B cell (primary cell): ENCODE results near the gene DEDD2. TPM values are rescaled to one million over a fixed set of nuclear protein-coding genes. Genes with fewer than 3 reads are reported as not detected.
A peak's percentile ranks its signal among the peaks of the same experiment; 100 is the strongest.

Experiments
- ATAC-seq: fragments of 200-7000 bp; cut with Tn5 transposase; one replicate; pipeline ENCODE4 v1.10.0; 2021; ENCODE audit warnings: low read depth, mild to moderate bottlenecking, moderate number of reproducible peaks, moderate library complexity
- CTCF ChIA-PET: fragments of 350-600 bp; sonication (Branson Sonifier 250); formaldehyde crosslinking; loops from one replicate; lab custom pipeline; 2021; ENCODE audit warnings: antibody characterized with exemption, inconsistent platforms; lab: Charles Lee
- POLR2A ChIA-PET: fragments of 350-600 bp; sonication (Branson Sonifier 250); formaldehyde crosslinking; loops from one replicate; lab custom pipeline; 2021; ENCODE audit warnings: antibody characterized with exemption; lab: Charles Lee
- DNase-seq: peaks from one replicate; pipeline ENCODE4 v3.0.0; 2013
- H2AFZ ChIP-seq: 2 replicates; pipeline ENCODE4 v1.6.1; 2012; ENCODE audit warnings: mild to moderate bottlenecking, low read depth, low read length; ENCODE audit not compliant: insufficient read depth, poor library complexity, severe bottlenecking
- H3K27ac ChIP-seq, 2 donors: 1 replicate in 1 of 2; 2 replicates in 1 of 2; pipeline ENCODE4 v1.5.1; 2012 to 2013; ENCODE audit warnings: low read length in 2 of 2, mild to moderate bottlenecking in 2 of 2, moderate library complexity in 1 of 2
- H3K27me3 ChIP-seq, 4 experiments: fragments of 200-600 bp in 1 of 4; sonication (generic) in 1 of 4; replicated peaks in 1 of 4; 1 replicate in 2 of 4; 2 replicates in 2 of 4; pipeline versions ENCODE4 v1.6.1 to v1.7.0; 2013 to 2016; ENCODE audit warnings: low read length in 3 of 4, mild to moderate bottlenecking in 2 of 4, mixed read lengths in 1 of 4, moderate library complexity in 1 of 4; ENCODE audit not compliant: insufficient read depth in 4 of 4, control insufficient read depth in 3 of 4; ENCODE audit errors: control extremely low read depth in 1 of 4
- H3K36me3 ChIP-seq, 2 experiments: replicated peaks in 1 of 2; 1 replicate in 1 of 2; 2 replicates in 1 of 2; pipeline versions ENCODE4 v1.6.1 to v1.7.1; 2013; ENCODE audit warnings: low read length in 1 of 2; ENCODE audit not compliant: insufficient read depth in 2 of 2, control insufficient read depth in 1 of 2; ENCODE audit errors: control extremely low read depth in 1 of 2, extremely low read depth in 1 of 2
- H3K4me1 ChIP-seq, 2 donors: fragments of 200-600 bp in 1 of 2; sonication (generic) in 1 of 2; 1 replicate in 1 of 2; 2 replicates in 1 of 2; pipeline versions ENCODE4 v1.5.1 to v1.6.1; 2013 to 2017; ENCODE audit warnings: low read length in 2 of 2; ENCODE audit not compliant: control insufficient read depth in 2 of 2, insufficient read depth in 2 of 2
- H3K4me2 ChIP-seq: replicated peaks from 2 replicates; pipeline ENCODE3; 2012; ENCODE audit warnings: mild to moderate bottlenecking, low read depth, low read length; ENCODE audit not compliant: poor library complexity, severe bottlenecking
- H3K4me3 ChIP-seq, 5 experiments: fragments of 200-600 bp in 1 of 5; sonication (generic) in 1 of 5; 1 replicate in 3 of 5; 2 replicates in 2 of 5; pipeline versions ENCODE4 v1.5.1 to v1.7.0; 2011 to 2016; ENCODE audit warnings: low read length in 4 of 5, mild to moderate bottlenecking in 4 of 5, low read depth in 2 of 5, control low read depth in 1 of 5, moderate library complexity in 1 of 5; ENCODE audit not compliant: insufficient read depth in 1 of 5; ENCODE audit errors: control extremely low read depth in 1 of 5, extremely low read depth in 1 of 5
- H3K79me2 ChIP-seq: fragments of 200-600 bp; sonication (generic); one replicate; pipeline ENCODE4 v1.6.0; 2016; ENCODE audit warnings: low read length; ENCODE audit not compliant: control insufficient read depth, insufficient read depth
- H3K9ac ChIP-seq: fragments of 200-600 bp; sonication (generic); 2 replicates; pipeline ENCODE4 v1.6.1; 2017; ENCODE audit warnings: mild to moderate bottlenecking, low read length, moderate library complexity
- H3K9me3 ChIP-seq, 3 donors: one replicate each; pipeline versions ENCODE4 v1.6.1 to v1.7.1; 2013; ENCODE audit warnings: low read length in 2 of 3; ENCODE audit not compliant: control insufficient read depth in 2 of 3, insufficient read depth in 1 of 3; ENCODE audit errors: control extremely low read depth in 1 of 3
- H4K20me1 ChIP-seq: 2 replicates; pipeline ENCODE4 v1.6.0; 2012; ENCODE audit warnings: mild to moderate bottlenecking, low read length; ENCODE audit not compliant: insufficient read depth, control insufficient read depth, poor library complexity, severe bottlenecking
- H3K27ac Mint-ChIP-seq: one replicate; pipeline ENCODE4 v1.8.0; 2021; ENCODE audit warnings: mixed read lengths
- H3K27me3 Mint-ChIP-seq: one replicate; pipeline ENCODE4 v1.8.0; 2021; ENCODE audit warnings: mixed read lengths
- H3K4me1 Mint-ChIP-seq: one replicate; pipeline ENCODE4 v1.8.0; 2021; ENCODE audit warnings: mixed read lengths
- H3K4me3 Mint-ChIP-seq: one replicate; pipeline ENCODE4 v1.8.0; 2021; ENCODE audit warnings: mixed read lengths
- H3K9me3 Mint-ChIP-seq: one replicate; pipeline ENCODE4 v1.8.0; 2022; ENCODE audit warnings: mixed read lengths; ENCODE audit not compliant: insufficient read depth
- EZH2 ChIP-seq: IDR thresholded peaks from 2 replicates; pipeline ENCODE4 v1.6.1; 2012; ENCODE audit warnings: borderline replicate concordance, low read depth, mild to moderate bottlenecking, moderate library complexity, low read length; ENCODE audit not compliant: insufficient read depth, poor library complexity, severe bottlenecking
- WGBS: methylation state at CpG from one replicate; pipeline ENCODE4 v1.1.5; 2013; ENCODE audit warnings: missing lambda C conversion rate; ENCODE audit not compliant: insufficient coverage; 5-methylcytosine and 5-hydroxymethylcytosine counted together
- intact Hi-C: fragments of 100-400 bp; cut with micrococcal nuclease; formaldehyde crosslinking; loops from one replicate; pipeline ENCODE4 v1.10.0; 2022
- polyA plus RNA-seq: library from polyadenylated mRNA; depleted of rRNA; stranded (reverse); fragments of >200 nt; gene quantifications from 2 replicates; pipeline ENCODE4 v1.2.3, GENCODE V29; 2012
- total RNA-seq, 2 donors: library from RNA; stranded (reverse); fragments of 120-200 nt in 1 of 2; gene quantifications; 1 replicate in 1 of 2; 2 replicates in 1 of 2; pipeline versions ENCODE4 v1.2.3 to v1.2.4, GENCODE V29; 2013 to 2022
- TF ChIP-seq, protein P1 (sequence below): fragments of 200-600 bp; IDR thresholded peaks from one replicate; pipeline ENCODE4 v1.8.0; 2022; ENCODE audit warnings: antibody characterized with exemption, mild to moderate bottlenecking

Gene DEDD2
- total and polyA plus RNA-seq, 2 donors (not counting 1 experiment from before 2014, with no cell fraction given), result 52.8 to 90.6 TPM

DNA sequence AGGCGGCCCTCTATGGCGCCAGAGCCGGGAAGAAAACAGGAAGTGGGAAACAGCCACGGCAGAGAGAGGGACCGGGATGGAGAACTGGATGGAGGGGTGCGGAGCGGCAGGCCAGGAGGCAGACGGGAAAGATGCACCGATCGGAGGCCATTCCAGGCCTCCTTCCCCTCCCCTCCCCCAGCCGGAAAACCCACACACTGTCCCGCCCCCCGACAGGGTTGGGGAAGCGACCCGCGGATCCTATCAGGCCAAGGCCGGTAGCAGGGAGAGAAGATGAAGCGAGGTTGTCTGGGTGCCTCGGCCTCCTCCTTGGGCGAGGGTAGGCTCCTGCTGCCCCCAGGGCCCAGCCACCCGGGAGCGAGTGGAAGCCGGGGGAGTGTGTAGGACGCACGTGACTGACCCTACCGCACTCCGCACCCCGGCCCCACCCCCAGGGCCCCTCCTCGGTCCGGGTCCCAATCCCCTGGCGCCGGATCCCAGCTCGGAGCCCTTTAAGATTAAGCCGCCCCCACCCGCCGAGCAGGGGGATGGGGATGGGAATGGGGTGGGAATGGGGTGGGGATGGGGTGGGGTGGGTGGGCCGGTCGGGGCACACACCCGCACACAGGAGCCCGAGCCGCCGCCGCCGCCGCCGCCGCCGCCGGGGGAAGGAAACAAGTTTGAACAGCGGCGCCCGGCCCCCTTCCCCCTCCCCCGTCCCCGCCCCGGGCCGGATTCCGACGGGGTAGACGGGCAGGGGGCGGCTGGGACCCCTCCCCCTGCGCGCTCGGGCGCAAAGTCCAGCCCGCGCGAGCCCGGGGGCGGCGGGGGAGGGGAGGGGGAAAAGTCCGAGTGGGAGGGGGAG is 36.0 kb upstream of the DEDD2 start:
- TF ChIP-seq EZH2, result no peak
- TF ChIP-seq, protein P1, sequence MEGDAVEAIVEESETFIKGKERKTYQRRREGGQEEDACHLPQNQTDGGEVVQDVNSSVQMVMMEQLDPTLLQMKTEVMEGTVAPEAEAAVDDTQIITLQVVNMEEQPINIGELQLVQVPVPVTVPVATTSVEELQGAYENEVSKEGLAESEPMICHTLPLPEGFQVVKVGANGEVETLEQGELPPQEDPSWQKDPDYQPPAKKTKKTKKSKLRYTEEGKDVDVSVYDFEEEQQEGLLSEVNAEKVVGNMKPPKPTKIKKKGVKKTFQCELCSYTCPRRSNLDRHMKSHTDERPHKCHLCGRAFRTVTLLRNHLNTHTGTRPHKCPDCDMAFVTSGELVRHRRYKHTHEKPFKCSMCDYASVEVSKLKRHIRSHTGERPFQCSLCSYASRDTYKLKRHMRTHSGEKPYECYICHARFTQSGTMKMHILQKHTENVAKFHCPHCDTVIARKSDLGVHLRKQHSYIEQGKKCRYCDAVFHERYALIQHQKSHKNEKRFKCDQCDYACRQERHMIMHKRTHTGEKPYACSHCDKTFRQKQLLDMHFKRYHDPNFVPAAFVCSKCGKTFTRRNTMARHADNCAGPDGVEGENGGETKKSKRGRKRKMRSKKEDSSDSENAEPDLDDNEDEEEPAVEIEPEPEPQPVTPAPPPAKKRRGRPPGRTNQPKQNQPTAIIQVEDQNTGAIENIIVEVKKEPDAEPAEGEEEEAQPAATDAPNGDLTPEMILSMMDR, result no peak
- H3K4me3 ChIP-seq, result peak overlapping the region in 4 of 5 experiments; percentile 97 to 100 (median 100)
- H4K20me1 ChIP-seq, result peaks cover 26% of the 10 kb centered on the region
- WGBS, result 1% methylated on average over 26 of the region's 71 CpGs
- H3K36me3 ChIP-seq, result peaks cover 2 to 15% of the 10 kb centered on the region in 2 experiments
- H3K9me3 Mint-ChIP-seq, result no peaks in the 10 kb centered on the region
- CTCF ChIA-PET, result interaction anchor here (0.6 to 1.0 kb wide), 2 partner anchors 9 to 26 kb away, joined by 3 read pairs; no protein-coding TSS in a partner anchor
- DNase-seq (peak; percentile 62), ATAC-seq (peak; percentile 21)
- H3K27me3 ChIP-seq, result peaks cover 0 to 4% (median 0%) of the 10 kb centered on the region in 4 experiments
- peak overlapping the region; percentile 85 to 94 for H3K27ac ChIP-seq
- intact Hi-C loops, result loop anchor here (1.0 kb wide), 2 partner anchors 10 to 30 kb away; no protein-coding TSS in a partner anchor
- peak overlapping the region; percentile 87 for H3K4me3 Mint-ChIP-seq
- no peak overlapping the region for H2AFZ ChIP-seq
- peaks cover 30% of the 10 kb centered on the region for H3K79me2 ChIP-seq
- peak overlapping the region; percentile 96 for H3K27ac Mint-ChIP-seq
- peaks cover 23 to 41% of the 10 kb centered on the region in 2 donors for H3K4me1 ChIP-seq
- no peaks in the 10 kb centered on the region for H3K9me3 ChIP-seq
- peaks cover 26% of the 10 kb centered on the region for H3K4me1 Mint-ChIP-seq
- POLR2A ChIA-PET, result interaction anchor here (0.6 to 0.7 kb wide), 2 partner anchors 27 to 129 kb away, joined by 3 to 4 read pairs; no protein-coding TSS in a partner anchor
- H3K27me3 Mint-ChIP-seq, result no peaks in the 10 kb centered on the region
- peak overlapping the region; percentile 95 for H3K9ac ChIP-seq
- peak overlapping the region; percentile 99 for H3K4me2 ChIP-seq
